A549 (cell line): ENCODE results near the gene ALG12. TPM values are rescaled to one million over a fixed set of nuclear protein-coding genes. Genes with fewer than 3 reads are reported as not detected.

Experiments used
- ATAC-seq, 2 experiments: fragments of 200-7000 bp in 1 of 2; fragments of >200 bp in 1 of 2; cut with Nextera tagmentation in 1 of 2; cut with Tn5 transposase in 1 of 2; 3 replicates each; pipeline versions ENCODE4 v1.8.0 to v1.9.1; 2018 to 2020; ENCODE audit warnings: mild to moderate bottlenecking in 1 of 2, moderate library complexity in 1 of 2
- CTCF ChIA-PET: fragments of 300-600 bp; sonication (Branson Sonifier 250); formaldehyde crosslinking; extraction: SDS; loops from one replicate; lab custom pipeline; 2021; ENCODE audit warnings: antibody characterized with exemption, inconsistent platforms; lab: Yijun Ruan, JAX
- POLR2A ChIA-PET: fragments of 350-600 bp; formaldehyde crosslinking; extraction: SDS; loops from one replicate; lab custom pipeline; 2021; ENCODE audit warnings: antibody characterized with exemption, inconsistent platforms; lab: Yijun Ruan, JAX
- DNase-seq, 2 experiments: peaks; one replicate each; pipeline versions ENCODE4 v3.0.0 to v3.0.0-alpha.2; 2011 to 2016; ENCODE audit warnings: low read depth in 1 of 2, low spot score in 1 of 2
- FAIRE-seq: peaks from 2 replicates; lab custom pipeline; 2011; peaks lifted over from hg19 to GRCh38; lab: Jason Lieb, UNC
- H3K27ac ChIP-seq, 2 experiments: fragments of >200 bp; sonication (Bioruptor Twin); formaldehyde crosslinking; 3 replicates each; pipeline ENCODE4 v1.5.1; 2016 to 2017
- H3K4me1 ChIP-seq: fragments of >200 bp; sonication (Bioruptor Twin); formaldehyde crosslinking; 3 replicates; pipeline ENCODE4 v1.6.1; 2016
- H3K4me2 ChIP-seq: fragments of >200 bp; sonication (Bioruptor Twin); formaldehyde crosslinking; 3 replicates; pipeline ENCODE4 v1.6.1; 2016
- H3K4me3 ChIP-seq: fragments of >200 bp; sonication (Bioruptor Twin); formaldehyde crosslinking; 3 replicates; pipeline ENCODE4 v1.5.1; 2016
- H3K9me3 ChIP-seq: fragments of >200 bp; sonication (Bioruptor Twin); formaldehyde crosslinking; 3 replicates; pipeline ENCODE4 v1.6.1; 2016
- CEBPB ChIP-seq, 2 experiments: fragments of >200 bp in 1 of 2; sonication (Bioruptor Twin) in 1 of 2; formaldehyde crosslinking in 1 of 2; IDR thresholded peaks; 2 replicates each; pipeline ENCODE4 v1.6.1; 2012 to 2016
- ESRRA ChIP-seq: fragments of 150-350 bp; IDR thresholded peaks from 2 replicates; pipeline ENCODE4 v1.6.1; 2014; ENCODE audit warnings: mild to moderate bottlenecking, low read length, borderline replicate concordance
- HEYL ChIP-seq: fragments of 250-450 bp; sonication (Bioruptor Pico); IDR thresholded peaks from 2 replicates; pipeline ENCODE4 v1.8.0; 2021; ENCODE audit warnings: mild to moderate bottlenecking, moderate library complexity
- HOXA7 ChIP-seq: fragments of 250-450 bp; sonication (Bioruptor Pico); IDR thresholded peaks from 2 replicates; pipeline ENCODE4 v1.5.0; 2020; ENCODE audit warnings: mild to moderate bottlenecking, moderate library complexity
- NPAS2 ChIP-seq: fragments of 250-450 bp; sonication (Bioruptor Pico); IDR thresholded peaks from 2 replicates; pipeline ENCODE4 v1.8.0; 2022; ENCODE audit warnings: mild to moderate bottlenecking, moderate library complexity, borderline replicate concordance
- NR3C1 ChIP-seq: fragments of >200 bp; sonication (Bioruptor Twin); formaldehyde crosslinking; IDR thresholded peaks from 3 replicates; pipeline ENCODE4 v1.6.1; 2017
- POLR2A ChIP-seq: IDR thresholded peaks from 2 replicates; pipeline ENCODE4 v1.6.1; 2012; ENCODE audit warnings: mild to moderate bottlenecking, low read length
- RARB ChIP-seq: fragments of 250-450 bp; sonication (Bioruptor Pico); IDR thresholded peaks from 2 replicates; pipeline ENCODE4 v1.8.0; 2021; ENCODE audit warnings: mild to moderate bottlenecking, moderate library complexity
- RCOR1 ChIP-seq: fragments of 150-350 bp; IDR thresholded peaks from 2 replicates; pipeline ENCODE4 v1.6.1; 2014; ENCODE audit warnings: antibody characterized with exemption, low read length, low read depth
- RFX5 ChIP-seq: fragments of 450-650 bp; IDR thresholded peaks from 2 replicates; pipeline ENCODE4 v1.7.1; 2014; ENCODE audit warnings: antibody characterized with exemption, mild to moderate bottlenecking, moderate library complexity
- SMC3 ChIP-seq: fragments of >200 bp; sonication (Bioruptor Twin); formaldehyde crosslinking; IDR thresholded peaks from 3 replicates; pipeline ENCODE4 v1.6.1; 2018; ENCODE audit warnings: inconsistent platforms
- SREBF2 ChIP-seq: fragments of 450-650 bp; IDR thresholded peaks from 2 replicates; pipeline ENCODE4 v1.6.1; 2014; ENCODE audit warnings: mild to moderate bottlenecking, moderate library complexity
- TP53 ChIP-seq: fragments of 250-450 bp; sonication (Bioruptor Pico); IDR thresholded peaks from 2 replicates; pipeline ENCODE4 v1.5.0; 2021; ENCODE audit warnings: mild to moderate bottlenecking, moderate library complexity
- WGBS: methylation state at CpG from one replicate; pipeline ENCODE4 v1.1.6; 2017; ENCODE audit errors: missing lambda C conversion rate; 5-methylcytosine and 5-hydroxymethylcytosine counted together
- polyA plus RNA-seq, 4 experiments: library from polyadenylated mRNA; depleted of rRNA in 3 of 4; stranded (reverse); fragments of >200 nt; fragmentation: RNase III in 1 of 4; extraction: RNeasy Plus Mini Kit Qiagen cat#74134 plus additional on column Dnase treatment in 1 of 4; gene quantifications; 2 replicates in 3 of 4; 3 replicates in 1 of 4; pipeline ENCODE4 v1.2.3, GENCODE V29; 2011 to 2017
- TF ChIP-seq, protein P1 (sequence below): fragments of >200 bp; sonication (Bioruptor Twin); formaldehyde crosslinking; IDR thresholded peaks from 3 replicates; pipeline ENCODE4 v1.5.1; 2016
- TF ChIP-seq, protein P2 (sequence below): fragments of >200 bp; sonication (Bioruptor Twin); formaldehyde crosslinking; IDR thresholded peaks from 3 replicates; pipeline ENCODE4 v1.6.1; 2016
- TF ChIP-seq, protein P3 (sequence below): fragments of 200-600 bp; sonication (generic); IDR thresholded peaks from 2 replicates; pipeline ENCODE4 v1.6.1; 2016; ENCODE audit warnings: antibody characterized with exemption, mild to moderate bottlenecking, moderate library complexity
- TF ChIP-seq, protein P4 (sequence below): IDR thresholded peaks from 2 replicates; pipeline ENCODE4 v1.6.1; 2012
- TF ChIP-seq, protein P5 (sequence below): fragments of 450-650 bp; IDR thresholded peaks from 2 replicates; pipeline ENCODE4 v1.6.1; 2014; ENCODE audit warnings: antibody characterized with exemption

Gene ALG12
- polyA plus RNA-seq, 2 of the 4 experiments (the other 2 are of a cell fraction): 4.4 to 7.7 TPM

DNA sequence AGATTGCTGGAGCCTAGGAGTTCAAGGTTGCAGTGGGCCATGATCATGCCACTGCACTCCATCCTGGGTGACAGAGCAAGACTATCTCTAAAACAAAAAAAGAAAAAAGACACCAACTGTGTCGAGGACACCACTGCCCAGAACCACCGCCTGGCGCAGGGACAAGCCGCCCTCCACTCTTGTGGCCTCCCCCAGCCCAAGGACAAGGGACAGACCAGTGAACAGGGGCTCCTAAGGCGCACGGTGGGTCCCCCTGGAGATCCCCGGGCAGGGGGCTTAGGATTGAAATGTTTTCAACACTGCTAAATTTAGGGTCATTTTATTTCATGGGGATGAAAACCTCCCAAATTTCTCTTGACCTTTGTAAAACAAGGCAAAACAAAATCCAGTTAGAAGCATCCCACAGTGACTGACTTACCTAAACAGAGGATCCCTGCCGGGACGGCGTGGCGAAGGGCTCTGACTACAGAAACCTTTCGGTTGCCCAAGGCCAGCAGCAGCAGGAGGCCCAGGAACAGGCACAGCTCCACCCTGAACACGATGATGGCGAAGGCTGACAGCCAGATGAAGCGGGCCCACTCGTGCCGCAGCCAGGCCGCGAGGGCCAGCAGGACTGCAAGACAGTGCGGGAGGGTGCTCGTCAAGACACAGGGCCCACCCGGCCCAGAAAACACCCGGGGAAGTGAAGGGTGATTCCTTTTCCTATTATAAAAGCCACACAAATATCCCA, 8.6 kb downstream of the ALG12 start:
- no peak for TF ChIP-seq ESRRA
- no peak for TF ChIP-seq CEBPB (IDR thresholded peaks at IDR 0.05)
- no peak for TF ChIP-seq RFX5
- TF ChIP-seq SMC3: no peak
- TF ChIP-seq HEYL (CRISPR knock-in tag): no peak
- TF ChIP-seq, protein P1, sequence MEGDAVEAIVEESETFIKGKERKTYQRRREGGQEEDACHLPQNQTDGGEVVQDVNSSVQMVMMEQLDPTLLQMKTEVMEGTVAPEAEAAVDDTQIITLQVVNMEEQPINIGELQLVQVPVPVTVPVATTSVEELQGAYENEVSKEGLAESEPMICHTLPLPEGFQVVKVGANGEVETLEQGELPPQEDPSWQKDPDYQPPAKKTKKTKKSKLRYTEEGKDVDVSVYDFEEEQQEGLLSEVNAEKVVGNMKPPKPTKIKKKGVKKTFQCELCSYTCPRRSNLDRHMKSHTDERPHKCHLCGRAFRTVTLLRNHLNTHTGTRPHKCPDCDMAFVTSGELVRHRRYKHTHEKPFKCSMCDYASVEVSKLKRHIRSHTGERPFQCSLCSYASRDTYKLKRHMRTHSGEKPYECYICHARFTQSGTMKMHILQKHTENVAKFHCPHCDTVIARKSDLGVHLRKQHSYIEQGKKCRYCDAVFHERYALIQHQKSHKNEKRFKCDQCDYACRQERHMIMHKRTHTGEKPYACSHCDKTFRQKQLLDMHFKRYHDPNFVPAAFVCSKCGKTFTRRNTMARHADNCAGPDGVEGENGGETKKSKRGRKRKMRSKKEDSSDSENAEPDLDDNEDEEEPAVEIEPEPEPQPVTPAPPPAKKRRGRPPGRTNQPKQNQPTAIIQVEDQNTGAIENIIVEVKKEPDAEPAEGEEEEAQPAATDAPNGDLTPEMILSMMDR: no peak
- TF ChIP-seq, protein P2, sequence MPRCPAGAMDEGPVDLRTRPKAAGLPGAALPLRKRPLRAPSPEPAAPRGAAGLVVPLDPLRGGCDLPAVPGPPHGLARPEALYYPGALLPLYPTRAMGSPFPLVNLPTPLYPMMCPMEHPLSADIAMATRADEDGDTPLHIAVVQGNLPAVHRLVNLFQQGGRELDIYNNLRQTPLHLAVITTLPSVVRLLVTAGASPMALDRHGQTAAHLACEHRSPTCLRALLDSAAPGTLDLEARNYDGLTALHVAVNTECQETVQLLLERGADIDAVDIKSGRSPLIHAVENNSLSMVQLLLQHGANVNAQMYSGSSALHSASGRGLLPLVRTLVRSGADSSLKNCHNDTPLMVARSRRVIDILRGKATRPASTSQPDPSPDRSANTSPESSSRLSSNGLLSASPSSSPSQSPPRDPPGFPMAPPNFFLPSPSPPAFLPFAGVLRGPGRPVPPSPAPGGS: no peak
- TF ChIP-seq RCOR1: no peak
- no peak for TF ChIP-seq POLR2A
- TF ChIP-seq, protein P3, sequence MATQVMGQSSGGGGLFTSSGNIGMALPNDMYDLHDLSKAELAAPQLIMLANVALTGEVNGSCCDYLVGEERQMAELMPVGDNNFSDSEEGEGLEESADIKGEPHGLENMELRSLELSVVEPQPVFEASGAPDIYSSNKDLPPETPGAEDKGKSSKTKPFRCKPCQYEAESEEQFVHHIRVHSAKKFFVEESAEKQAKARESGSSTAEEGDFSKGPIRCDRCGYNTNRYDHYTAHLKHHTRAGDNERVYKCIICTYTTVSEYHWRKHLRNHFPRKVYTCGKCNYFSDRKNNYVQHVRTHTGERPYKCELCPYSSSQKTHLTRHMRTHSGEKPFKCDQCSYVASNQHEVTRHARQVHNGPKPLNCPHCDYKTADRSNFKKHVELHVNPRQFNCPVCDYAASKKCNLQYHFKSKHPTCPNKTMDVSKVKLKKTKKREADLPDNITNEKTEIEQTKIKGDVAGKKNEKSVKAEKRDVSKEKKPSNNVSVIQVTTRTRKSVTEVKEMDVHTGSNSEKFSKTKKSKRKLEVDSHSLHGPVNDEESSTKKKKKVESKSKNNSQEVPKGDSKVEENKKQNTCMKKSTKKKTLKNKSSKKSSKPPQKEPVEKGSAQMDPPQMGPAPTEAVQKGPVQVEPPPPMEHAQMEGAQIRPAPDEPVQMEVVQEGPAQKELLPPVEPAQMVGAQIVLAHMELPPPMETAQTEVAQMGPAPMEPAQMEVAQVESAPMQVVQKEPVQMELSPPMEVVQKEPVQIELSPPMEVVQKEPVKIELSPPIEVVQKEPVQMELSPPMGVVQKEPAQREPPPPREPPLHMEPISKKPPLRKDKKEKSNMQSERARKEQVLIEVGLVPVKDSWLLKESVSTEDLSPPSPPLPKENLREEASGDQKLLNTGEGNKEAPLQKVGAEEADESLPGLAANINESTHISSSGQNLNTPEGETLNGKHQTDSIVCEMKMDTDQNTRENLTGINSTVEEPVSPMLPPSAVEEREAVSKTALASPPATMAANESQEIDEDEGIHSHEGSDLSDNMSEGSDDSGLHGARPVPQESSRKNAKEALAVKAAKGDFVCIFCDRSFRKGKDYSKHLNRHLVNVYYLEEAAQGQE: no peak
- no peak for TF ChIP-seq NR3C1
- TF ChIP-seq NPAS2 (CRISPR knock-in tag): no peak
- no peak for TF ChIP-seq SREBF2
- TF ChIP-seq, protein P4, sequence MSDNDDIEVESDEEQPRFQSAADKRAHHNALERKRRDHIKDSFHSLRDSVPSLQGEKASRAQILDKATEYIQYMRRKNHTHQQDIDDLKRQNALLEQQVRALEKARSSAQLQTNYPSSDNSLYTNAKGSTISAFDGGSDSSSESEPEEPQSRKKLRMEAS: no peak
- WGBS: 93% methylated on average over 11 of the region's 23 CpGs
- H3K4me1 ChIP-seq: no peaks in the 10 kb centered on the region
- H3K4me3 ChIP-seq: no peak overlapping the region
- DNase-seq: no peak
- no peak overlapping the region for H3K27ac ChIP-seq
- no peak overlapping the region for H3K4me2 ChIP-seq
- no peaks in the 10 kb centered on the region for H3K9me3 ChIP-seq
- no peak for FAIRE-seq
- ChIA-PET POLR2A (no interaction called here), CTCF (no interaction called here)
- no peak for ATAC-seq

DNA sequence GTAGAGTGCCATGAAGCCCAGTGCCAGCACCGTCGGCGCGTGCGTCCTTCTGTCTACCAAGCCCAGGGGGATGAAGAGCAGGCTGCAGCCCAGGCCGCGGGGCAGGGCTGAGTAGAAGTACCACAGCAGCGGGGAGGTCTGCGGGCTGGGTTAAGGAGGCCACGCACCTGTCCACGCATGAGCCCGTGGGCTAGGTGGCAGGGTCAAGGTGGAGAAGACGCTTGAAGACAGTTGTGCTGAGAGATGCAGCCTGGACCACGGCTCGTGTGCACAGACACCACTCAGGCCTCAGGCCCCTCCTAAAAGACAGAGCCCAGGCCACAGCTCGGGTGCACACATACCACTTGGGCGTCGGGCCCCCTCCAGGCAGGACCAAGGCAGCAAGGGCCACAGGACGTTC, 10.4 kb downstream of the ALG12 start:
- no peak for ATAC-seq

More for the DNA sequence above, 10.4 kb downstream of the ALG12 start:
- Histone ChIP-seq H3K9me3 (no peaks in the 10 kb centered on the region), H3K4me1 (no peaks in the 10 kb centered on the region), H3K27ac (no peak overlapping the region), H3K4me2 (no peak overlapping the region), H3K4me3 (no peak overlapping the region)
- ChIA-PET CTCF (interaction anchor here (0.7 kb wide), 1 partner anchor 412 kb away, joined by 3 read pairs; no protein-coding TSS in a partner anchor), POLR2A (no interaction called here)
- 94% methylated on average over 15 of the region's 19 CpGs for WGBS
- FAIRE-seq (no peak), DNase-seq (no peak)
- TF ChIP-seq, protein P4: no peak
- TF ChIP-seq HOXA7 (CRISPR knock-in tag) (no peak), POLR2A (no peak), RARB (CRISPR knock-in tag) (no peak), NR3C1 (no peak), TP53 (CRISPR knock-in tag) (no peak), SREBF2 (no peak)
- TF ChIP-seq, protein P5, sequence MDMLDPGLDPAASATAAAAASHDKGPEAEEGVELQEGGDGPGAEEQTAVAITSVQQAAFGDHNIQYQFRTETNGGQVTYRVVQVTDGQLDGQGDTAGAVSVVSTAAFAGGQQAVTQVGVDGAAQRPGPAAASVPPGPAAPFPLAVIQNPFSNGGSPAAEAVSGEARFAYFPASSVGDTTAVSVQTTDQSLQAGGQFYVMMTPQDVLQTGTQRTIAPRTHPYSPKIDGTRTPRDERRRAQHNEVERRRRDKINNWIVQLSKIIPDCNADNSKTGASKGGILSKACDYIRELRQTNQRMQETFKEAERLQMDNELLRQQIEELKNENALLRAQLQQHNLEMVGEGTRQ: no peak
